Natural killer cell (primary cell): Measurements from ENCODE around the gene LGR6. TPM values are rescaled to one million over a fixed set of nuclear protein-coding genes. Genes with fewer than 3 reads are reported as not detected.

Source experiments
- ATAC-seq, 3 donors: fragments of 150-1000 bp in 2 of 3; fragments of 200-7000 bp in 1 of 3; cut with Tn5 transposase; 1 replicate in 1 of 3; 2 replicates in 2 of 3; pipeline ENCODE4 v1.10.0; 2021; ENCODE audit warnings: mild to moderate bottlenecking in 2 of 3, moderate library complexity in 2 of 3
- DNase-seq, 2 donors: peaks; one replicate each; pipeline versions ENCODE4 v3.0.0 to v3.0.0-alpha.2; 2013 to 2021; ENCODE audit warnings: mixed read lengths in 1 of 2
- H3K27ac ChIP-seq: one replicate; pipeline ENCODE4 v1.5.1; 2013; ENCODE audit warnings: mild to moderate bottlenecking, low read length
- H3K27me3 ChIP-seq: one replicate; pipeline ENCODE4 v1.6.1; 2013; ENCODE audit warnings: low read length; ENCODE audit not compliant: control insufficient read depth, insufficient read depth
- H3K36me3 ChIP-seq: one replicate; pipeline ENCODE4 v1.6.1; 2013; ENCODE audit warnings: low read length; ENCODE audit not compliant: control insufficient read depth, insufficient read depth
- H3K4me1 ChIP-seq: one replicate; pipeline ENCODE4 v1.6.1; 2013; ENCODE audit warnings: low read length; ENCODE audit not compliant: control insufficient read depth, insufficient read depth
- H3K4me3 ChIP-seq: one replicate; pipeline ENCODE4 v1.5.1; 2013; ENCODE audit warnings: low read length
- H3K9me3 ChIP-seq: one replicate; pipeline ENCODE4 v1.6.1; 2013; ENCODE audit warnings: low read length; ENCODE audit not compliant: control insufficient read depth, insufficient read depth
- H3K27ac Mint-ChIP-seq, 2 donors: one replicate each; pipeline ENCODE4 v1.8.0; 2022; ENCODE audit warnings: mild to moderate bottlenecking in 2 of 2, mixed read lengths in 2 of 2, moderate library complexity in 1 of 2
- H3K27me3 Mint-ChIP-seq, 2 donors: one replicate each; pipeline ENCODE4 v1.8.0; 2022; ENCODE audit warnings: low read depth in 2 of 2, mixed read lengths in 2 of 2
- H3K36me3 Mint-ChIP-seq: one replicate; pipeline ENCODE4 v1.8.0; 2022; ENCODE audit warnings: mixed read lengths
- H3K4me1 Mint-ChIP-seq, 2 donors: one replicate each; pipeline ENCODE4 v1.8.0; 2022; ENCODE audit warnings: mixed read lengths in 2 of 2
- H3K4me3 Mint-ChIP-seq: one replicate; pipeline ENCODE4 v1.8.0; 2022; ENCODE audit warnings: mild to moderate bottlenecking, moderate library complexity, mixed read lengths
- H3K9me3 Mint-ChIP-seq, 2 donors: one replicate each; pipeline ENCODE4 v1.8.0; 2022; ENCODE audit warnings: mixed read lengths in 2 of 2
- CTCF ChIP-seq: fragments of 200-600 bp; IDR thresholded peaks from one replicate; pipeline ENCODE4 v1.8.0; 2022; ENCODE audit warnings: antibody characterized with exemption
- WGBS: methylation state at CpG from one replicate; pipeline ENCODE4 v1.1.7; 2013; ENCODE audit warnings: missing lambda C conversion rate; ENCODE audit not compliant: insufficient coverage; 5-methylcytosine and 5-hydroxymethylcytosine counted together
- intact Hi-C: fragments of 100-400 bp; cut with micrococcal nuclease; formaldehyde crosslinking; loops from one replicate; pipeline ENCODE4 v1.14.2; 2022
- total RNA-seq, 4 donors: library from RNA; stranded (reverse); fragments of 120-200 nt in 1 of 4; gene quantifications; one replicate each; pipeline versions ENCODE4 v1.2.3 to v1.2.4, GENCODE V29; 2013 to 2022

The LGR6 gene
- total RNA-seq, 3 donors from 2014 or later (not counting 1 experiment from before 2014, with no cell fraction given), result 58.3 to 65.2 (median 60.9) TPM

GRCh38 chr1:202213361-202214088 is 19.9 kb downstream of the LGR6 start:
- peak overlapping the region; percentile 14 to 34 for H3K27ac Mint-ChIP-seq
- ATAC-seq (peak in 2 of 3 donors; percentile 30 to 40), DNase-seq (no peak)
- peak overlapping the region; percentile 91 for H3K4me3 Mint-ChIP-seq
- TF ChIP-seq CTCF, result no peak
- Histone ChIP-seq H3K36me3 (no peaks in the 10 kb centered on the region), H3K9me3 (no peaks in the 10 kb centered on the region), H3K4me3 (peak overlapping the region; percentile 14), H3K4me1 (peaks cover 12% of the 10 kb centered on the region), H3K27me3 (peaks cover 7% of the 10 kb centered on the region), H3K27ac (no peak overlapping the region)
- H3K27me3 Mint-ChIP-seq, result peaks cover 11 to 13% of the 10 kb centered on the region in 2 donors
- peaks cover 39 to 57% of the 10 kb centered on the region in 2 donors for H3K4me1 Mint-ChIP-seq
- no peaks in the 10 kb centered on the region for H3K9me3 Mint-ChIP-seq
- H3K36me3 Mint-ChIP-seq, result no peaks in the 10 kb centered on the region
- intact Hi-C loops, result no loop called here
- WGBS, result 49% methylated on average over 7 of the region's 8 CpGs

- Histone ChIP-seq H3K27me3 (peaks cover 7% of the 10 kb centered on the region), H3K9me3 (no peaks in the 10 kb centered on the region), H3K36me3 (no peaks in the 10 kb centered on the region), H3K4me1 (peaks cover 12% of the 10 kb centered on the region), H3K4me3 (peak overlapping the region; percentile 14), H3K27ac (no peak overlapping the region)
- peak overlapping the region in 1 of 2 donors; percentile 57 for H3K27ac Mint-ChIP-seq
- 9% methylated on average over 56 of the region's 56 CpGs for WGBS
- DNase-seq (no peak), ATAC-seq (peak in 2 of 3 donors; percentile 58 to 59)
- TF ChIP-seq CTCF, result no peak
- intact Hi-C loops, result no loop called here
- H3K4me1 Mint-ChIP-seq, result peaks cover 43 to 64% of the 10 kb centered on the region in 2 donors
- H3K27me3 Mint-ChIP-seq, result peaks cover 11 to 13% of the 10 kb centered on the region in 2 donors
- no peaks in the 10 kb centered on the region for H3K9me3 Mint-ChIP-seq
- H3K4me3 Mint-ChIP-seq, result peak overlapping the region; percentile 91
- no peaks in the 10 kb centered on the region for H3K36me3 Mint-ChIP-seq
Observed at GRCh38 chr1:202214089-202214843, 20.7 kb downstream of the LGR6 start.

- H3K4me1 Mint-ChIP-seq, result peaks cover 35 to 60% of the 10 kb centered on the region in 2 donors
- Histone ChIP-seq H3K4me1 (peaks cover 12% of the 10 kb centered on the region), H3K4me3 (no peak overlapping the region), H3K36me3 (no peaks in the 10 kb centered on the region), H3K27me3 (peaks cover 7% of the 10 kb centered on the region), H3K9me3 (no peaks in the 10 kb centered on the region), H3K27ac (no peak overlapping the region)
- H3K9me3 Mint-ChIP-seq, result no peaks in the 10 kb centered on the region
- H3K4me3 Mint-ChIP-seq, result no peak overlapping the region
- intact Hi-C loops, result no loop called here
- TF ChIP-seq CTCF, result no peak
- DNase-seq, result no peak
- WGBS, result 91% methylated on average over 9 of the region's 10 CpGs
- peaks cover 11 to 13% of the 10 kb centered on the region in 2 donors for H3K27me3 Mint-ChIP-seq
- no peak for ATAC-seq
- H3K27ac Mint-ChIP-seq, result no peak overlapping the region
- H3K36me3 Mint-ChIP-seq, result no peaks in the 10 kb centered on the region
Observed at GRCh38 chr1:202215472-202216130, 22.0 kb downstream of the LGR6 start.
